ENCODE data around the gene MPIG6B.

GRCh38 chr6:31737315-31737990 lies 14.3 kb downstream of the MPIG6B start:
- TF ChIP-seq EZH2 (IDR thresholded peaks at IDR 0.05; ENCODE audit: insufficient read depth, poor library complexity, severe bottlenecking): no peak
- no peak for TF ChIP-seq EZH2phosphoT487 (IDR thresholded peaks at IDR 0.05; ENCODE audit: insufficient read depth, low read depth)

All from GM23248 (cell line).